ENCODE data around the gene FCGR3B.
"Not testable (repeated sequence)": the region's sequence is repeated elsewhere in the genome, so short reads cannot be mapped to it uniquely, and the experiment has no call there.

GRCh38 chr1:161589920-161590319 lies 41.1 kb downstream of the FCGR3B start:
- not testable (repeated sequence) for TF ChIP-seq CTCF, POLR2A (IDR thresholded peaks at IDR 0.05)

Data from body of pancreas (tissue), 4 donors.